Upper lobe of left lung (tissue), 4 donors: ENCODE data around the gene DEFB124.

Source experiments
- POLR2A ChIP-seq, 4 donors: fragments of 450-650 bp; IDR thresholded peaks; one replicate each; pipeline ENCODE4 v1.5.1; 2016 to 2017; ENCODE audit warnings: antibody characterized with exemption in 4 of 4, mild to moderate bottlenecking in 2 of 4
- TF ChIP-seq, protein P1 (sequence below), 6 experiments: fragments of 450-650 bp in 4 of 6; fragments of 200-600 bp in 2 of 6; sonication (generic) in 2 of 6; IDR thresholded peaks; one replicate each; pipeline ENCODE4 v1.5.1; 2016 to 2019; ENCODE audit warnings: antibody characterized with exemption in 6 of 6

GRCh38 chr20:31522731-31523130, 47.8 kb upstream of the DEFB124 start:
- TF ChIP-seq, protein P1, sequence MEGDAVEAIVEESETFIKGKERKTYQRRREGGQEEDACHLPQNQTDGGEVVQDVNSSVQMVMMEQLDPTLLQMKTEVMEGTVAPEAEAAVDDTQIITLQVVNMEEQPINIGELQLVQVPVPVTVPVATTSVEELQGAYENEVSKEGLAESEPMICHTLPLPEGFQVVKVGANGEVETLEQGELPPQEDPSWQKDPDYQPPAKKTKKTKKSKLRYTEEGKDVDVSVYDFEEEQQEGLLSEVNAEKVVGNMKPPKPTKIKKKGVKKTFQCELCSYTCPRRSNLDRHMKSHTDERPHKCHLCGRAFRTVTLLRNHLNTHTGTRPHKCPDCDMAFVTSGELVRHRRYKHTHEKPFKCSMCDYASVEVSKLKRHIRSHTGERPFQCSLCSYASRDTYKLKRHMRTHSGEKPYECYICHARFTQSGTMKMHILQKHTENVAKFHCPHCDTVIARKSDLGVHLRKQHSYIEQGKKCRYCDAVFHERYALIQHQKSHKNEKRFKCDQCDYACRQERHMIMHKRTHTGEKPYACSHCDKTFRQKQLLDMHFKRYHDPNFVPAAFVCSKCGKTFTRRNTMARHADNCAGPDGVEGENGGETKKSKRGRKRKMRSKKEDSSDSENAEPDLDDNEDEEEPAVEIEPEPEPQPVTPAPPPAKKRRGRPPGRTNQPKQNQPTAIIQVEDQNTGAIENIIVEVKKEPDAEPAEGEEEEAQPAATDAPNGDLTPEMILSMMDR (IDR thresholded peaks at IDR 0.05): no peak
- TF ChIP-seq POLR2A (IDR thresholded peaks at IDR 0.05): no peak
